Activated B cell treated with CpG ODN at 0.5 μM for 24 hours (primary cell): ENCODE measurements around the gene DLGAP4. TPM values are rescaled to one million over a fixed set of nuclear protein-coding genes. Genes with fewer than 3 reads are reported as not detected.

Experiments used
- ATAC-seq: fragments of 200-7000 bp; cut with Tn5 transposase; one replicate; pipeline ENCODE4 v1.10.0; 2021; ENCODE audit warnings: low read depth, mild to moderate bottlenecking, moderate library complexity
- CTCF ChIA-PET: fragments of 350-600 bp; sonication (Branson Sonifier 250); formaldehyde crosslinking; loops from one replicate; lab custom pipeline; 2021; ENCODE audit warnings: antibody characterized with exemption; lab: Charles Lee
- POLR2A ChIA-PET: fragments of 350-600 bp; sonication (Branson Sonifier 250); formaldehyde crosslinking; loops from one replicate; lab custom pipeline; 2021; ENCODE audit warnings: antibody characterized with exemption; lab: Charles Lee
- DNase-seq: peaks from one replicate; pipeline ENCODE4 v3.0.0; 2022
- H3K27ac Mint-ChIP-seq: one replicate; pipeline ENCODE4 v1.8.0; 2020; ENCODE audit warnings: mixed read lengths
- H3K27me3 Mint-ChIP-seq: one replicate; pipeline ENCODE4 v1.8.0; 2021; ENCODE audit warnings: mixed read lengths
- H3K36me3 Mint-ChIP-seq: one replicate; pipeline ENCODE4 v1.8.0; 2021; ENCODE audit warnings: low read depth, mixed read lengths
- H3K4me1 Mint-ChIP-seq: one replicate; pipeline ENCODE4 v1.8.0; 2021; ENCODE audit warnings: mixed read lengths
- H3K4me3 Mint-ChIP-seq: one replicate; pipeline ENCODE4 v1.8.0; 2020; ENCODE audit warnings: mild to moderate bottlenecking, mixed read lengths
- H3K9me3 Mint-ChIP-seq: one replicate; pipeline ENCODE4 v1.8.0; 2020; ENCODE audit warnings: mixed read lengths
- CTCF ChIP-seq: fragments of 200-600 bp; IDR thresholded peaks from one replicate; pipeline ENCODE4 v1.8.0; 2022; ENCODE audit warnings: antibody characterized with exemption, mild to moderate bottlenecking
- intact Hi-C: fragments of 100-400 bp; cut with micrococcal nuclease; formaldehyde crosslinking; loops from one replicate; pipeline ENCODE4 v1.15.1; 2024
- total RNA-seq: library from RNA; stranded (reverse); gene quantifications from 2 replicates; pipeline ENCODE4 v1.2.3, GENCODE V29; 2022

Gene DLGAP4
- total RNA-seq, 1 donor from 2014 or later: 38.7 TPM

- TF ChIP-seq CTCF: no peak
- Mint-ChIP-seq H3K27ac (no peak overlapping the region), H3K4me1 (no peaks in the 10 kb centered on the region), H3K36me3 (no peaks in the 10 kb centered on the region), H3K4me3 (no peak overlapping the region), H3K9me3 (no peaks in the 10 kb centered on the region), H3K27me3 (peaks cover 11% of the 10 kb centered on the region)
- ATAC-seq (no peak), DNase-seq (no peak)
- ChIA-PET CTCF (interaction anchor here (1.4 to 2.9 kb wide), 3 partner anchors 166 to 647 kb away, joined by 4 to 11 read pairs (median 5); no protein-coding TSS in a partner anchor), POLR2A (no interaction called here)
- intact Hi-C loops: loop anchor here (1.0 kb wide), 1 partner anchor 167 kb away; no protein-coding TSS in a partner anchor
Measured at GRCh38 chr20:36272547-36273220, 33.5 kb upstream of the DLGAP4 start.

DNA sequence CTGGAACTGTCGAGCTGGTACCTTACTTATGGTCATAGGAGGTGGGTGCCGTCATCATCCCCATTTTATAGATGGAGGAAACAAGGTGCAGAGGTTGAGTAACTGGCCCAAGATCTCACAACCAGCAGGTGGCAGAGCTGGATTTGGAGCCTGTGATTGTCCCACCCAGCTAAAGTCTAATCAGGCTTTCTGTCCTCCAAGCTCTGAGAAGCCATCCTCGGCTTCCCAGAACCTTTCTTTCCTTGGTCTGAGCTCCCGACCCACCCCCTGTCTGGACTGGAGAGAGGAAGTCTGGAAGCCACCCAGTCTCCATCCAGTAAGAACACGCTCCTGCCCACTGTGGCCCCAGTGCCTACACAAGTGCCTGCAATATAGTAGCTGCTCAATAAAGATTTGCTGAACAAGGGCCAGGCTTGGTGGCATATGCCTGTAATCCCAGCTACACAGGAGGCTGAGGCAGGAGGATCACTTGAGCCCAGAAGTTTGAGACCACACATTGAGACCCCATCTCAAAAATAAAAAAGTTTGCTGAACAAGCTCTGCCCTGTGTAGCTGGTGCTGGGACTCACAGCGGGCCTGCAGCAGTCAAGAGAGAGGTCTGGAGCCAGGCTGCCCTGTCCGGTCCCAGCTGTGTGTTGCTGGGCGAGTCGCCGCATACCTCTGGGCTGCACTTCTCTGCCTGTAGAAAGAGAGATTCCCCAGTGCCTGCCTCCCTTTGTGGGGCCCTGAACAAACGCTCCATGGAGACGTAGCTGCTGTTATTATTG lies 32.5 kb upstream of the DLGAP4 start:
- no peak for DNase-seq
- no peak for ATAC-seq
- intact Hi-C loops: loop anchor here (1.0 kb wide), 1 partner anchor 166 kb away; no protein-coding TSS in a partner anchor
- ChIA-PET CTCF (interaction anchor here (1.2 to 2.9 kb wide), 4 partner anchors 165 to 646 kb away, joined by 3 to 11 read pairs (median 4); no protein-coding TSS in a partner anchor), POLR2A (interaction anchor here (1.1 kb wide), 1 partner anchor 166 kb away, joined by 3 read pairs; no protein-coding TSS in a partner anchor)
- no peaks in the 10 kb centered on the region for H3K4me1 Mint-ChIP-seq
- no peaks in the 10 kb centered on the region for H3K36me3 Mint-ChIP-seq
- no peaks in the 10 kb centered on the region for H3K9me3 Mint-ChIP-seq
- H3K27me3 Mint-ChIP-seq: peaks cover 18% of the 10 kb centered on the region
- no peak overlapping the region for H3K27ac Mint-ChIP-seq
- no peak overlapping the region for H3K4me3 Mint-ChIP-seq
- TF ChIP-seq CTCF: no peak

GRCh38 chr20:36274181-36274841 lies 31.8 kb upstream of the DLGAP4 start:
- no peak for TF ChIP-seq CTCF
- H3K9me3 Mint-ChIP-seq: no peaks in the 10 kb centered on the region
- intact Hi-C loops: no loop called here
- ChIA-PET CTCF (interaction anchor here (1.2 to 2.9 kb wide), 4 partner anchors 165 to 645 kb away, joined by 3 to 11 read pairs (median 4); no protein-coding TSS in a partner anchor), POLR2A (interaction anchor here (1.1 kb wide), 1 partner anchor 165 kb away, joined by 3 read pairs; no protein-coding TSS in a partner anchor)
- ATAC-seq (no peak), DNase-seq (no peak)
- no peaks in the 10 kb centered on the region for H3K4me1 Mint-ChIP-seq
- H3K27ac Mint-ChIP-seq: no peak overlapping the region
- peaks cover 18% of the 10 kb centered on the region for H3K27me3 Mint-ChIP-seq
- H3K36me3 Mint-ChIP-seq: no peaks in the 10 kb centered on the region
- no peak overlapping the region for H3K4me3 Mint-ChIP-seq

- no peak for TF ChIP-seq CTCF
- ChIA-PET POLR2A (no interaction called here), CTCF (no interaction called here)
- intact Hi-C loops: no loop called here
- H3K4me1 Mint-ChIP-seq: no peaks in the 10 kb centered on the region
- no peaks in the 10 kb centered on the region for H3K36me3 Mint-ChIP-seq
- no peaks in the 10 kb centered on the region for H3K9me3 Mint-ChIP-seq
- DNase-seq: no peak
- no peak for ATAC-seq
- H3K4me3 Mint-ChIP-seq: no peak overlapping the region
- peaks cover 22% of the 10 kb centered on the region for H3K27me3 Mint-ChIP-seq
- no peak overlapping the region for H3K27ac Mint-ChIP-seq
Measured at GRCh38 chr20:36275011-36275410, 31.1 kb upstream of the DLGAP4 start.
